ENCODE data around the gene ZNF329. TPM values are rescaled to one million over a fixed set of nuclear protein-coding genes. Genes with fewer than 3 reads are reported as not detected.

Gene ZNF329
- total RNA-seq, 3 donors from 2014 or later (not counting 1 experiment from before 2014, with no cell fraction given): 13.0 to 14.9 (median 14.4) TPM

- DNase-seq: no peak
- no peaks in the 10 kb centered on the region for H3K27me3 ChIP-seq (ENCODE audit: control insufficient read depth, insufficient read depth, low read length)
- H3K4me1 Mint-ChIP-seq: no peaks in the 10 kb centered on the region
- intact Hi-C loops (cut with micrococcal nuclease): no loop called here
- WGBS (ENCODE audit: insufficient coverage): no CpG with 5 or more reads among the region's 3 CpGs
- ATAC-seq: no peak
- no peak for TF ChIP-seq CTCF (IDR thresholded peaks at IDR 0.05)
- H3K4me3 Mint-ChIP-seq: no peak overlapping the region
- H3K36me3 ChIP-seq (ENCODE audit: control insufficient read depth, insufficient read depth, low read length): peaks cover 34% of the 10 kb centered on the region
- H3K9me3 Mint-ChIP-seq: peaks cover 11 to 32% of the 10 kb centered on the region in 2 donors
- no peak overlapping the region for H3K4me3 ChIP-seq (ENCODE audit: low read length)
- peaks cover 96% of the 10 kb centered on the region for H3K9me3 ChIP-seq (ENCODE audit: control insufficient read depth, insufficient read depth, low read length)
- no peak overlapping the region for H3K27ac ChIP-seq (ENCODE audit: low read length)
- no peak overlapping the region for H3K27ac Mint-ChIP-seq
- H3K36me3 Mint-ChIP-seq: peaks cover 63% of the 10 kb centered on the region
- no peaks in the 10 kb centered on the region for H3K4me1 ChIP-seq (ENCODE audit: control insufficient read depth, insufficient read depth, low read length)
- no peaks in the 10 kb centered on the region for H3K27me3 Mint-ChIP-seq (ENCODE audit: low read depth in 2 of 2)
These were observed 21.3 kb downstream of the ZNF329 start for GRCh38 chr19:58129284-58129683.

GRCh38 chr19:58128041-58128685, 22.4 kb downstream of the ZNF329 start:
- peaks cover 15 to 31% of the 10 kb centered on the region in 2 donors for H3K9me3 Mint-ChIP-seq
- Histone ChIP-seq H3K4me3 (ENCODE audit: low read length) (no peak overlapping the region), H3K4me1 (ENCODE audit: control insufficient read depth, insufficient read depth, low read length) (no peaks in the 10 kb centered on the region), H3K27me3 (ENCODE audit: control insufficient read depth, insufficient read depth, low read length) (no peaks in the 10 kb centered on the region), H3K9me3 (ENCODE audit: control insufficient read depth, insufficient read depth, low read length) (peaks cover 97% of the 10 kb centered on the region), H3K36me3 (ENCODE audit: control insufficient read depth, insufficient read depth, low read length) (peaks cover 29% of the 10 kb centered on the region), H3K27ac (ENCODE audit: low read length) (no peak overlapping the region)
- no peaks in the 10 kb centered on the region for H3K4me1 Mint-ChIP-seq
- 98% methylated on average over 7 of the region's 12 CpGs for WGBS (ENCODE audit: insufficient coverage)
- DNase-seq: no peak
- H3K27ac Mint-ChIP-seq: no peak overlapping the region
- intact Hi-C loops (cut with micrococcal nuclease): no loop called here
- H3K4me3 Mint-ChIP-seq: no peak overlapping the region
- H3K27me3 Mint-ChIP-seq (ENCODE audit: low read depth in 2 of 2): no peaks in the 10 kb centered on the region
- no peak for TF ChIP-seq CTCF (IDR thresholded peaks at IDR 0.05)
- peaks cover 59% of the 10 kb centered on the region for H3K36me3 Mint-ChIP-seq
- no peak for ATAC-seq

- intact Hi-C loops (cut with micrococcal nuclease): no loop called here
- no peak overlapping the region for H3K4me3 ChIP-seq (ENCODE audit: low read length)
- no peak overlapping the region for H3K4me3 Mint-ChIP-seq
- H3K36me3 ChIP-seq (ENCODE audit: control insufficient read depth, insufficient read depth, low read length): peaks cover 2% of the 10 kb centered on the region
- peaks cover 4% of the 10 kb centered on the region for H3K27me3 ChIP-seq (ENCODE audit: control insufficient read depth, insufficient read depth, low read length)
- no peak overlapping the region for H3K27ac ChIP-seq (ENCODE audit: low read length)
- H3K27me3 Mint-ChIP-seq (ENCODE audit: low read depth in 2 of 2): no peaks in the 10 kb centered on the region
- ATAC-seq (no peak), DNase-seq (no peak)
- H3K9me3 Mint-ChIP-seq: peaks cover 20 to 32% of the 10 kb centered on the region in 2 donors
- no peaks in the 10 kb centered on the region for H3K4me1 ChIP-seq (ENCODE audit: control insufficient read depth, insufficient read depth, low read length)
- whole genome bisulfite sequencing (ENCODE audit: insufficient coverage): 56% methylated on average over 4 of the region's 5 CpGs
- no peak for TF ChIP-seq CTCF (IDR thresholded peaks at IDR 0.05)
- H3K36me3 Mint-ChIP-seq: peaks cover 51% of the 10 kb centered on the region
- peaks cover 94% of the 10 kb centered on the region for H3K9me3 ChIP-seq (ENCODE audit: control insufficient read depth, insufficient read depth, low read length)
- H3K4me1 Mint-ChIP-seq: no peaks in the 10 kb centered on the region
- H3K27ac Mint-ChIP-seq: no peak overlapping the region
These were observed 27.2 kb downstream of the ZNF329 start for GRCh38 chr19:58123354-58123753.
